K562 (cell line): Measurements from ENCODE around the gene BCL2L13. TPM values are rescaled to one million over a fixed set of nuclear protein-coding genes. Genes with fewer than 3 reads are reported as not detected.

Experiments used
- ATF2 ChIP-seq: sonication (generic); formaldehyde crosslinking; IDR thresholded peaks from 2 replicates; pipeline ENCODE4 v1.8.1; 2022; ENCODE audit warnings: missing genetic modification reagents
- C11orf30 ChIP-seq: fragments of 450-650 bp; IDR thresholded peaks from 2 replicates; pipeline ENCODE4 v1.6.1; 2016; ENCODE audit warnings: low read depth, mild to moderate bottlenecking
- ERF ChIP-seq: fragments of 450-650 bp; formaldehyde crosslinking; IDR thresholded peaks from 2 replicates; pipeline ENCODE4 v1.4.0; 2020; ENCODE audit warnings: mild to moderate bottlenecking, mixed read lengths
- FOXJ2 ChIP-seq: fragments of 200-800 bp; sonication (Bioruptor generic); IDR thresholded peaks from 2 replicates; pipeline ENCODE4 v1.6.1; 2016; ENCODE audit warnings: missing genetic modification characterization, missing compliant biosample characterization
- KDM1A ChIP-seq, 2 experiments: fragments of 450-650 bp; IDR thresholded peaks; 2 replicates each; pipeline ENCODE4 v1.6.1; 2016; ENCODE audit warnings: mild to moderate bottlenecking in 2 of 2
- NCOA6 ChIP-seq: fragments of 450-650 bp; IDR thresholded peaks from 2 replicates; pipeline ENCODE4 v1.6.1; 2017; ENCODE audit warnings: mild to moderate bottlenecking
- POU5F1 ChIP-seq: fragments of 150-350 bp; IDR thresholded peaks from 2 replicates; pipeline ENCODE4 v1.6.1; 2014; ENCODE audit warnings: borderline replicate concordance, low read length, low read depth, mild to moderate bottlenecking; ENCODE audit not compliant: partially characterized antibody
- REST ChIP-seq, 2 experiments: fragments of 450-650 bp; formaldehyde crosslinking in 1 of 2; IDR thresholded peaks; 2 replicates each; pipeline versions ENCODE4 v1.4.0 to v1.6.1; 2014 to 2020; ENCODE audit warnings: mild to moderate bottlenecking in 2 of 2, borderline replicate concordance in 1 of 2, low read depth in 1 of 2
- SMARCE1 ChIP-seq: fragments of 450-650 bp; IDR thresholded peaks from 2 replicates; pipeline ENCODE4 v1.7.1; 2016; ENCODE audit warnings: mild to moderate bottlenecking
- TAL1 ChIP-seq: fragments of 450-650 bp; IDR thresholded peaks from 2 replicates; pipeline ENCODE4 v1.6.1; 2016; ENCODE audit warnings: mild to moderate bottlenecking
- ZNF592 ChIP-seq: fragments of 450-650 bp; IDR thresholded peaks from 2 replicates; pipeline ENCODE4 v1.6.1; 2017; ENCODE audit warnings: antibody characterized with exemption, mild to moderate bottlenecking
- polyA plus RNA-seq, 8 experiments: library from polyadenylated mRNA; depleted of rRNA in 4 of 8; stranded (reverse) in 5 of 8; unstranded in 3 of 8; fragments of >200 nt; fragmentation: Nextera tagmentation in 2 of 8; fragmentation: Illumina TruSeq in 1 of 8; extraction: Ambion mirVana in 2 of 8; extraction: Trizol in 1 of 8; gene quantifications; 2 replicates each; pipeline versions ENCODE4 v1.2.1 to v1.2.3, GENCODE V29; 2011 to 2014; ENCODE audit warnings: inconsistent platforms in 1 of 8, missing spikeins in 1 of 8
- total RNA-seq, 7 experiments: library from RNA; depleted of rRNA in 6 of 7; stranded (reverse); fragments of >200 nt in 6 of 7; fragmentation: Illumina TruSeq in 2 of 7; extraction: Trizol in 2 of 7; gene quantifications; 2 replicates each; pipeline versions ENCODE4 v1.2.1 to v1.2.3, GENCODE V29; 2011 to 2021; ENCODE audit warnings: low replicate concordance in 1 of 7
- TF ChIP-seq, protein P1 (sequence below): fragments of 450-650 bp; formaldehyde crosslinking; IDR thresholded peaks from 2 replicates; pipeline ENCODE4 v1.4.0; 2020; ENCODE audit warnings: mild to moderate bottlenecking, moderate library complexity

Gene BCL2L13
- total and polyA plus RNA-seq, 9 of the 15 experiments (the other 6 are each of a cell fraction or from before 2014, with no cell fraction given) = 41.5 to 63.4 (median 56.5) TPM

GRCh38 chr22:17637490-17638181, 921 bp upstream of the BCL2L13 start (continued):
- no peak for TF ChIP-seq REST (IDR thresholded peaks at IDR 0.05; ENCODE audit: borderline replicate concordance)
- TF ChIP-seq REST (CRISPR knock-in tag; IDR thresholded peaks at IDR 0.05; ENCODE audit: low read depth) = no peak
- TF ChIP-seq SMARCE1 = no peak
- TF ChIP-seq, protein P1, sequence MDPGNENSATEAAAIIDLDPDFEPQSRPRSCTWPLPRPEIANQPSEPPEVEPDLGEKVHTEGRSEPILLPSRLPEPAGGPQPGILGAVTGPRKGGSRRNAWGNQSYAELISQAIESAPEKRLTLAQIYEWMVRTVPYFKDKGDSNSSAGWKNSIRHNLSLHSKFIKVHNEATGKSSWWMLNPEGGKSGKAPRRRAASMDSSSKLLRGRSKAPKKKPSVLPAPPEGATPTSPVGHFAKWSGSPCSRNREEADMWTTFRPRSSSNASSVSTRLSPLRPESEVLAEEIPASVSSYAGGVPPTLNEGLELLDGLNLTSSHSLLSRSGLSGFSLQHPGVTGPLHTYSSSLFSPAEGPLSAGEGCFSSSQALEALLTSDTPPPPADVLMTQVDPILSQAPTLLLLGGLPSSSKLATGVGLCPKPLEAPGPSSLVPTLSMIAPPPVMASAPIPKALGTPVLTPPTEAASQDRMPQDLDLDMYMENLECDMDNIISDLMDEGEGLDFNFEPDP (CRISPR knock-in tag) = peak; percentile 4; the same call in 1 of the 2 replicates
- TF ChIP-seq ZNF592 = peak; percentile 60
- TF ChIP-seq NCOA6 = no peak
- TF ChIP-seq ERF (CRISPR knock-in tag) = 0 out of 2 replicates have a peak, but pooled peaks have one; percentile 69
- no peak for TF ChIP-seq ATF2 (CRISPR knock-in tag)
- no peak for TF ChIP-seq TAL1
- no peak for TF ChIP-seq POU5F1
- TF ChIP-seq FOXJ2 (tag) = peak; percentile 78
- TF ChIP-seq KDM1A (IDR thresholded peaks at IDR 0.05) = peak in 1 of 2 experiments; percentile 7; a peak in 1 of 4 replicates
- no peak for TF ChIP-seq C11orf30
